NCI-H446 treated with DMSO at 0.1 percent for 48 hours (cell line): Measurements from ENCODE around the gene MTHFD1.
"Not testable (repeated sequence)": the region's sequence is repeated elsewhere in the genome, so short reads cannot be mapped to it uniquely, and the experiment has no call there.

ENCODE experiments used
- DNase-seq: peaks from one replicate; lab custom pipeline; 2025; lab: John Stamatoyannopoulos, UW

MTHFD1 gene

DNA sequence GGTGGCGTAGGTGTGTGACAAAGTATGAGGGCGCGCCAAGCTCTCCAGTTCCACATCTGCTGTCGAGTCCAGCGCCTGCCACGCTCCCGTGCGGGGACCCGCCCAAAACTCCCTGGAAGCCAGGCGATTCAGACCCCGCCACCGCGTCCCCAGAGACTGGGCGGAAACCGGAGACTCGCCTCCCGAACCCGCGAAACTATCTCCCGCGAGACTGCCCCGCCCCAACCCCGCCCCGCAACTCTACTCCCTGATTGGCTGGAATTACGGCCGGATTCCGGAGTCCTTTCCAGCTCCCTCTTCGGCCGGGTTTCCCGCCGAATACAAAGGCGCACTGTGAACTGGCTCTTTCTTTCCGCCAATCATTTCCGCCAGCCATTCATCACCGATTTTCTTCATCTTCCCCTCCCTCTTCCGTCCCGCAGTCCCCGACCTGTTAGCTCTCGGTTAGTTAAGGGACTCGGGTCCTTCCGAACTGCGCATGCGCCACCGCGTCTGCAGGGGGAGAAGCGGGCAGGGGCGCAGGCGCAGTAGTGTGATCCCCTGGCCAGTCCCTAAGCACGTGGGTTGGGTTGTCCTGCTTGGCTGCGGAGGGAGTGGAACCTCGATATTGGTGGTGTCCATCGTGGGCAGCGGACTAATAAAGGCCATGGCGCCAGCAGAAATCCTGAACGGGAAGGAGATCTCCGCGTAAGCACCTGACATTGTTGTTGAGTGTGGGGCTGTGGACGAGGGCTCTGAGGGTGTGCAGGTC is at the start of gene MTHFD1:
MTHFD1 (plus strand) TSS at position 572 of the 751 bp plus-strand sequence; CDS start at position 647, 75 bp downstream.
- peak; percentile 99 for DNase-seq

DNA sequence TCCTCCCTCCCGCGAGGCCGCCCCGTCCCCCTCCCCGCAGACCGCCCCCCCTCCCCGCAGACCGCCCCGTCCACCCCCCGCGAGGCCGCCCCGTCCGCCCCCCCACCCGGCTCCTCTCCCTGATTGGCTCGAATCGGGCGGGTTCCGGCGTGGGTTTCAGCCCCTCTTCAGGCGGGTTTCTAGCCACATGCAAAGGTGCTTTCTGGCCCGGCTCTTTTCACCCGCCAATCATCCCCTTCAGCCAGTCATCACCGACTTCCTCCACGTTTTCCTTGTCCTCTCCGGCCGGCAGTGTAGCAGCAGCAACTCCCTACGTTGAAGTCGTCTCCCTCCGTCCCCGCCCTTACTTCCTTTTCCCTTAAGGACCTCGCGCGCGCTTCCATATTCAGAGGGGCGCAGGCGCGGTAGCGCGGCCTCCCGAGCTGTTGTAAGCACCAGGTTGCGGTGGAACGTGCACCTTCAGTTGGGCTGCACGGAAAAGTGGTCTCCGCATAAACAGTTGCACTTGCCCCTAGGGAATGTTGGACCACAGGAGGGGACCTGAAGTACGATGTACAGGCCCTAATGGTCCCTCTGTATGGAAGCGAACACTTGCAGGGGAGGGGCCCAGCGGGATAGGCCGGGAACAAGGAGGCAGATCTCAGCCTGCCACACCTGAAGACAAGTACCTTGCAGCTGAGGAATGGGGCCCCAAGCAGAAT is 49.4 kb upstream of the MTHFD1 start:
- DNase-seq: peak; percentile 99

DNA sequence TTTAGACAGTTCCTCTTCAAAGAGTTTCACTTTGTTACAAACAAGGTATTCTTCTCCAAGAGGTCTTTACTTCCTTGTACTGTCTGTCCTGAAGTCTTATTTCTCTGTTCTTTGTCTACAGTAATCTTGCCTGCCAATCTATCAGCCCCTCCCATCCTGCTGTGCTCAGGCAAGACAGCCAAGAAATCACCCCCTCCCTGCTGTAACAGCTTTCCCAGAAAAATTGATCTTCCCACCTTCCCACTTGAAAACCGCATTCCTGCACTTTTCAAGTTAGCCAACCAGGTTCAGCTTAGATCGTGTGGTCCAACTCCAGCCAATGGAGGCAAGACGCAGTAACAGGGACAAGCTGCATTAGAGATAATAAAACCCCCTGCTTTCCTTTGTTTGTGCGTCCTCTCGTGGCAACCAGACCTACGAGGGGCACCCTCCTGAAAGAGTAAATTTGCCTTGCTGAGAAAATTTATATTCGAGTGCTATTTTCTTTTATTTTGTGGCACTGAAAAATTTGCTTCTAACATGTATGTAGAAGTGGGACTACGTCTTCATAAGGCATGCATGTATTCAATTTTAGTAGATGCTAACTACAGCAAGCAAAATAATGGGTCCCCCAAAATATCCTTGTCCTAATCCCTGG is 47.5 kb upstream of the MTHFD1 start:
- no peak for DNase-seq

- no peak for DNase-seq
These were observed 40.4 kb upstream of the MTHFD1 start for GRCh38 chr14:64347748-64348147.

- DNase-seq: no peak
These were observed 38.2 kb upstream of the MTHFD1 start for GRCh38 chr14:64349741-64350490.

DNA sequence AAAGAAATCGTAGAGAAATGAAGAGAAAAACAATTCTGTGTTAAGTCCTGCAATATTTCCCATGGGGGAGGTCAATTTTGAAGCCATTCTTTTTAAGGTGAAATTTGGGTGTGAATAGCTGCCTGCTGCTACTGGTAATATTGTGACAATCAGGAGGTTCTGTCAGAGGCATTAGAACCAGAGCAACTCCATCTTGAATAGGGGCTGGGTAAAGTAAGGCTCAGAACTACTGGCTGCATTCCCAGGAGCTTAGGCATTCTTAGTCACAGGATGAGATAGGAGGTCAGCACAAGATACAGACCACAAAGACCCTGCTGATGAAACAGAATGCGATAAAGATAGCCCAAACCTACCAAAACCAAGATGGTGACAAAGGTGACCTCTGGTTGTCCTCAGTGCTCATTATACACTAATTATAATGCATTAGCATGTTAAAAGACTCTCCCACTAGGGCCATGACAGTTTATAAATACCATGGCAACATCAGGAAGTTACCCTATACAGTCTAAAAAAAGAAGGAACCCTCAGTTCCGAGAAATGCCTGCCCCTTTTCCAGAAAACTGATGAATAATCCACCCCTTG is 24.8 kb upstream of the MTHFD1 start:
- DNase-seq: no peak

DNA sequence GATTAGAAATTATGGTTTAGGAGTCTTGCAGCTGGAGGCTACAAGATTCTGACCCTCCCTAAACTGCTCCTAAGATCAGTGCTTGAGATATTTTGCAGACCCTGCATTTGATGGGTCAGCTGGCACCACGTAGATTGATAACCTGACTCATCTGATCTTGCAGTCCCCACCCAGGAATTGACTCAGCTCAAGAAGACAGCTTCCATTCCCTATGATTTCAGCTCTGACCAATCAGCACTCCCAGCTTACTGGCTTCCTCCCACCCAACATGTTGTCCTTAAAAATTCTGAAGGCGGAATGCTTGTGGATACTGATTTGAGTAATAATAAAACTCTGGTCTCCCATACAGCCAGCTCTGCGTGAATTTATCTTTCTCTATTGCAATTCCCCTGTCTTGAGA is 23.2 kb upstream of the MTHFD1 start:
- DNase-seq: no peak

DNA sequence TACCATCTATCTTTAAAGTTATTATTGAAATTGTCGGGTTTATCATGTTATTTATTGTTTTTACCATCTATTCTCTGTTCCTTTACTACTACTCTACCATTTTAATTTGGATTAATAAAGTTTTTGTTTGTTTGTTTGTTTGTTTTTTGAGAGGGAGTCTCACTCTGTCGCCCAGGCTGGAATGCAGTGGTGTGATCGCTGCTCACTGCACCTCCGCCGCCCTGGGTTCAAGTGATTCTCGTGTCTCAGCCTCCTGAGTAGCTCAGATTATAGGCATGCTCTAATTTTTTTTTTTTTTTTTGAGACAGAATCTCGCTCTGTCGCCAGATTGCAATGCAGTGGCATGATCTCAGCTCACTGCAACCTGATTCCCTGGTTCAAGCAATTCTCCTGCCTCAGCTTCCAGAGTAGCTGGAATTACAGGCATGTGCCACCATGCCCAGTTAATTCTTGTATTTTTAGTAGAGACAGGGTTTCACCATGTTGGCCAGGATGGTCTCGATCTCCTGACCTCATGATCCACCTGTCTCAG is 22.7 kb upstream of the MTHFD1 start:
- not testable (repeated sequence) for DNase-seq

GRCh38 chr14:64369201-64369600 is 19.0 kb upstream of the MTHFD1 start:
- no peak for DNase-seq

GRCh38 chr14:64387232-64387781 is 846 bp upstream of the MTHFD1 start:
- no peak for DNase-seq

DNA sequence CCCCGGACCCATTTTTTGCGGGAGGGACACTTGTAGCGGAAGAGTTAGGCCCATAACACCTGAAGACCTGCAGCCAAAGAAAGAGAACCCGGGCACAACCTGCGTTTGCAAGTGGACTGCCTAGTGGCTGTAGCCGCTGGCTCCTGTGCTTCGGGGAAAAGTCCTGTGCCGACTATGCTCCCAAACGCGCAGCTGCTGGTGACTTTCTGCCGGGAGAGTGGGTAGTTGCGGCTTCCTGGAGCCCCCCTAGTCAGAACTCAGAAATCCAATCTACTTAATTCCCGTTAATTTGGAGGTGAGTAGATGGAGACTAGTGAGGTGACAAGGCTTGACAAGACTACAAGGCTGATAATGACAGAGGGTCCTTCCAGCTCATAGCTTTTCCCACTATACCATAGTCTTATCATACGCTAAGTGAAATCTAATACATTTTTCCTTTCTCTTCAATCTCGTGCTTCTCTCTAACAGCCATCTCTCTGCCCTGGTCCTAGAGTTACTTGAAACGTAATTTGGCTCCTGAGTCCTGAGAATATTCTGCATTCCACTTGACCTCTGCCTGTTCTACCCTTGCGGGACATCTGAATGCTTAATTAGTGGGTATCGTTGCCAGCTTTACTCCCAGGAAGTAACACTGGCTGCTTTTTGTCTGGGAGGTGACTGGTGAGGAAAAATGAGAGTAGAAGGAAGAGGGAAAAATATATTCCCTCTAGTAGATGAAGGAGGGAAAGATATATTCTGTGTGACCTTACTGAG is 556 bp downstream of the MTHFD1 start:
- no peak for DNase-seq

DNA sequence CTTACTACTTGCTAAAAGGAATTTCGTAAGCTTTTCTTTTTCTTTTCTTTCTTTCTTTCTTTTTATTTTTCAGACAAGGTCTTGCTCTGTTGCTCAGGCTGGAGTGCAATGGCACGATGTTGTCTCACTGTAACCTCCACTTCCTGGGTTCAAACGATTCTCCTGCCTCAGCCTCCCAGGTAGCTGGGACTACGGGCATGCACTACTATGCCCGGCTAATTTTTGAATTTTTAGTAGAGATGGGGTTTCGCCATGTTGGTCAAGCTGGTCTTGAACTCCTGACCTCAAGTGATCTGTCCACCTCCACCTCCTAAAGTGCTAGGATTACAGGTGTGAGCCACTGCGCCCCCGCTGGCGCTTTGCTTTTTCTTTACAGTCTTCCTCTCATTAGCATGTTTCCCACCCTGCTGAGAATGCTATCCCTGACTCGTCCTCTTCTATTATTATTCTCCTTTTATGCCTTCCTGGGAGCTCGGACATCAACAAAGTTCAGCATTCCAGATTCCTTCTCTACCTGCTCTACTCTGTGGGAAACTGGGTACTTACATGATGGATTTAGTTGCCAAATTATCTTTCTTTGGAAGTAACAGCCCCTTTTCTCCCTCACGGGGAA is 3.1 kb downstream of the MTHFD1 start:
- no peak for DNase-seq

DNA sequence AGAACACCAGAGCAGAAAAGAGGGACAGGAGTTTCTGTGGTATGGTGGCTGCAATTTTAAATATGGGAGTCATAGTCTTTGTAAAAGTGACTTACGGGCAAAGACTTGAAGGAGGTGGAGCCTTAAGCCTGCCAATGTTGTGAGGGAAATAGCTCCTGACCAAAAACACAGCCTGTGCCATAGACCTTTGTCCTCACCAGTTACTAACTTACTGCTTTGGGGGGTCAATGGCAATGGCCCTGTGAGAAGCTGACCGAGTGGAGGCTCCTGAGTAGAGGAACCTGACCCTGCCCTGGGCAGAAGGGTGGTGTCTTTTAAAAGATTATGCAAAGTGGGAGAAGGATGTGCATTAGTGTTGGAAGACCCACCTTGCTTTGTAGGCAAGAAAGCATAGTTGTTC is 3.8 kb downstream of the MTHFD1 start:
- DNase-seq: no peak

DNA sequence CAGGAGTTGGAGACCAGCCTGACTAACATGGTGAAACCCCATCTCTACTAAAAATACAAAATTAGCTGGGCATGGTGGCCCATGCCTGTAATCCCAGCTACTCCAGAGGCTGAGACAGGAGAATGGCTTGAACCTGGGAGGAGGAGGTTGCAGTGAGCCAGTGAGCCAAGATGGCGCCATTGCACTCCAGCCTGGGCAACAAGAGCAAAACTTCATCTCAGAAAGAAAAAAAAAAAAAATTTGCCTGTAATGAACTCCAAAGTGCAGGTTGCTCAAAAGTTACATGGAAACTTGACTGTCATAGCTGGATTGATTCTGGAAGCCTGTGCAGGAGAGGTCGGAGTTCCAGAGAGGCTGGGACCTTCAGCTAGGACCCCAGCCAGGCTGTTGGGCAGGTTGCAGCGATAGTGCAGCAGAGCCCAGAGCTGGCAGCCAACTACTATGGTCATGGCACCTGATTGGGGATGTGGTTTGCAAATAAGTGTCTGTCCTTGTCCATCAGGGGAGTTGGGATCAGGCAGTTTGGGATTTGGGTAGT is 5.1 kb downstream of the MTHFD1 start:
- not testable (repeated sequence) for DNase-seq

DNA sequence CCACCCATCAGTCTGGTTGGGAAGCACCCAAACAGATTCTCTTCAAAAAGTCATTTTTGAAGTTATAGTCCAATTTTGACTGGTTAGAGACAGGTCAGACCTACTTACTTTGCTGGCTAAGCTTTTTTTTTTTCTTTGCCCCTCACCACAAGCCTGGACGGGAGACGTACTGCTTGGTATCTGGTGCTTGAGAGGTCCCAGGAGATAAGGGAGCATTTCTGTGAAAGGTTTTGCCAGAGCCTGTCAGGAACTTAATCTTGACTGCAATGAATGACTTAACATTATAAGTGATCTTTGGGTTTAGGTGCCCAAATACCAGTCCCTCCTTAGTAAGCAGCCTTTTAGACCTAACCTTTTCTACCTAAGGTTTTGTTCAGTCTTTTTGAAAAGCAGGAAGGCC is 6.3 kb downstream of the MTHFD1 start:
- no peak for DNase-seq

DNA sequence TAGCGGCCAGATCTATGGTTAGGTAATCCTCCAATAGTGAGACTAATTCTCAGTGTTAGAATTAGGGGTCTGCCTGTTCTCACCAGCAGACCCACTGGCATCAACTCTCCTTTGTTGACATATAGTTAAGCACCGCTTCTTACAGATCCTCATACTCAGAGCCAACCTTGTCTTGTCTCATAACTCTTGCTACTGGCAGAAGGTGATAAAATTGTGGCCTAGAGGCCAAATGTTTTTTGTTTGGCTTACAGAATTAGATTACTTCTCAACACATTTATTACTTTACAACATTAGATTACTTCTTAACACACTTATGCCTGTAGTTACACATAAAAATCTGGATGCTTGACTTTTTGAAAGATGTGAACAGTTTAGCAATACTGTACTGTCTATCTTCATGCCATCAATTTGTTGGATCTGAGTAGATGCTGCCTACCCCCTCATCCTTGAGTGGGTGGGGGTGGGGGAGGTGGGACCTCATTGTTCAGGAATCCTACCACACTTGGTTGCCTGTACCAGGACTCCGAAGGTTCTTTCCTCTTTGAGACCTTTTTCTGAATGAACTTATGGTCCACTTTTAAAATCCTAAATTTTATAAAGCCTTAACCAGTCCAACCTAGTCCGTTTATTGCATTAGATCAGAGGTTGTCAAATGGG is 7.0 kb downstream of the MTHFD1 start:
- no peak for DNase-seq

- DNase-seq: no peak
These were observed 12.8 kb downstream of the MTHFD1 start for GRCh38 chr14:64400829-64401459.

GRCh38 chr14:64401949-64402348 is 13.8 kb downstream of the MTHFD1 start:
- DNase-seq: no peak

GRCh38 chr14:64405295-64405694 is 17.1 kb downstream of the MTHFD1 start:
- DNase-seq: no peak
